HPDE6-E6E7 (cell line): ENCODE results near the gene ALPK3.

ENCODE experiments used
- DNase-seq: peaks from one replicate; pipeline ENCODE4 v3.0.0; 2011; ENCODE audit warnings: missing footprints; ENCODE audit errors: extremely low spot score

Gene ALPK3

GRCh38 chr15:84797801-84798200, 19.4 kb upstream of the ALPK3 start:
- no peak for DNase-seq

- no peak for DNase-seq
These were observed 18.7 kb upstream of the ALPK3 start for GRCh38 chr15:84798436-84798946.

- no peak for DNase-seq
These were observed 17.5 kb upstream of the ALPK3 start for GRCh38 chr15:84799511-84800187.

GRCh38 chr15:84800365-84800806, 16.8 kb upstream of the ALPK3 start:
- no peak for DNase-seq

- no peak for DNase-seq
These were observed 12.9 kb upstream of the ALPK3 start for GRCh38 chr15:84804005-84804900.

- DNase-seq, result no peak
These were observed 11.9 kb upstream of the ALPK3 start for GRCh38 chr15:84805221-84805620.

- no peak for DNase-seq
These were observed 9.9 kb upstream of the ALPK3 start for GRCh38 chr15:84807228-84807627.

- no peak for DNase-seq
These were observed 6.9 kb upstream of the ALPK3 start for GRCh38 chr15:84810073-84810840.

GRCh38 chr15:84811151-84811550, 6.0 kb upstream of the ALPK3 start:
- DNase-seq, result no peak

GRCh38 chr15:84811828-84812227, 5.3 kb upstream of the ALPK3 start:
- no peak for DNase-seq

GRCh38 chr15:84812842-84813241, 4.3 kb upstream of the ALPK3 start:
- no peak for DNase-seq

- no peak for DNase-seq
These were observed 3.7 kb upstream of the ALPK3 start for GRCh38 chr15:84813435-84813834.

GRCh38 chr15:84813931-84814330, 3.2 kb upstream of the ALPK3 start:
- no peak for DNase-seq

GRCh38 chr15:84814916-84815315, 2.2 kb upstream of the ALPK3 start:
- DNase-seq, result no peak

GRCh38 chr15:84817466-84818081, 418 bp downstream of the ALPK3 start:
- DNase-seq, result no peak

GRCh38 chr15:84818261-84819131, 1.3 kb downstream of the ALPK3 start:
- no peak for DNase-seq

- no peak for DNase-seq
These were observed 2.2 kb downstream of the ALPK3 start for GRCh38 chr15:84819291-84819768.

- DNase-seq, result no peak
These were observed 2.6 kb downstream of the ALPK3 start for GRCh38 chr15:84819791-84820190.

GRCh38 chr15:84821501-84822021, 4.4 kb downstream of the ALPK3 start:
- DNase-seq, result no peak

GRCh38 chr15:84822653-84823281, 5.6 kb downstream of the ALPK3 start:
- DNase-seq, result no peak
